ENCODE measurements around the gene KANSL1. TPM values are rescaled to one million over a fixed set of nuclear protein-coding genes. Genes with fewer than 3 reads are reported as not detected.
A peak's percentile ranks its signal among the peaks of the same experiment; 100 is the strongest.

Gene KANSL1
- total and polyA plus RNA-seq, 10 of the 15 experiments (the other 5 are each of a cell fraction or from before 2014, with no cell fraction given) = 4.7 to 60.6 (median 28.0) TPM

- RAD21 ChIA-PET (ENCODE audit: unreplicated experiment) = interaction anchor here (0.7 to 2.9 kb wide), 8 partner anchors 9 to 112 kb away, joined by 3 to 13 read pairs (median 5); no protein-coding TSS in a partner anchor
- DNase-seq (ENCODE audit: low read depth, low spot score) = no peak
- Histone ChIP-seq H2AFZ (ENCODE audit: control insufficient read depth, low read depth, low read length) (no peak overlapping the region), H3K27me3 (replicated peaks in 1 of 2; ENCODE audit: control insufficient read depth in 2 of 2, insufficient read depth in 2 of 2, low read length in 1 of 2) (no peaks in the 10 kb centered on the region), H4K20me1 (ENCODE audit: control insufficient read depth, insufficient read depth) (no peaks in the 10 kb centered on the region), H3K9me3 (replicated peaks; ENCODE audit: control insufficient read depth, insufficient read depth, low read length) (no peaks in the 10 kb centered on the region), H3K4me3 (no peak overlapping the region), H3K9ac (ENCODE audit: control insufficient read depth, insufficient read depth, low read length) (no peak overlapping the region), H3K4me2 (ENCODE audit: control insufficient read depth, insufficient read depth) (peak overlapping the region; percentile 36), H3K79me2 (ENCODE audit: control insufficient read depth, insufficient read depth, low read length) (peaks cover 90% of the 10 kb centered on the region), H3K27ac (ENCODE audit: control insufficient read depth, insufficient read depth) (peak overlapping the region; percentile 62; the same call in 1 of the 2 replicates), H3K4me1 (ENCODE audit: control insufficient read depth, insufficient read depth, low read length) (peaks cover 19% of the 10 kb centered on the region; the same call in 1 of the 2 replicates), H3K36me3 (ENCODE audit: control insufficient read depth in 2 of 2, insufficient read depth in 2 of 2, low read length in 1 of 2) (no peaks in the 10 kb centered on the region; a peak in 2 of 4 replicates)
- 94% methylated on average over 2 of the region's 2 CpGs for WGBS (ENCODE audit: insufficient coverage, insufficient replicate concordance, low lambda C conversion rate, missing lambda C conversion rate)
- intact Hi-C loops (cut with micrococcal nuclease; ENCODE audit: unreplicated experiment) = loop anchor here (5.0 kb wide), 2 partner anchors 47 to 92 kb away; partner anchors contain the start of gene KANSL1
- no peak for ATAC-seq
- in situ Hi-C loops (cut with MboI) = no loop called here
- BruUV-seq (replicated peaks) = TSS peak; percentile 34
- CTCF ChIA-PET = interaction anchor here (1.0 to 3.6 kb wide), 12 partner anchors 9 to 112 kb away, joined by 3 to 33 read pairs (median 4); partner anchors contain the start of gene KANSL1
- POLR2A ChIA-PET = interaction anchor here (0.6 to 1.4 kb wide), 8 partner anchors 8 to 92 kb away, joined by 3 to 7 read pairs (median 4); partner anchors contain the start of gene KANSL1
- no peak for FAIRE-seq
- SMC1A ChIA-PET (ENCODE audit: uncharacterized antibody, unreplicated experiment) = interaction anchor here (0.7 to 8.6 kb wide), 12 partner anchors 9 to 86 kb away, joined by 3 to 88 read pairs (median 8); no protein-coding TSS in a partner anchor
- TF ChIP-seq, protein P1, sequence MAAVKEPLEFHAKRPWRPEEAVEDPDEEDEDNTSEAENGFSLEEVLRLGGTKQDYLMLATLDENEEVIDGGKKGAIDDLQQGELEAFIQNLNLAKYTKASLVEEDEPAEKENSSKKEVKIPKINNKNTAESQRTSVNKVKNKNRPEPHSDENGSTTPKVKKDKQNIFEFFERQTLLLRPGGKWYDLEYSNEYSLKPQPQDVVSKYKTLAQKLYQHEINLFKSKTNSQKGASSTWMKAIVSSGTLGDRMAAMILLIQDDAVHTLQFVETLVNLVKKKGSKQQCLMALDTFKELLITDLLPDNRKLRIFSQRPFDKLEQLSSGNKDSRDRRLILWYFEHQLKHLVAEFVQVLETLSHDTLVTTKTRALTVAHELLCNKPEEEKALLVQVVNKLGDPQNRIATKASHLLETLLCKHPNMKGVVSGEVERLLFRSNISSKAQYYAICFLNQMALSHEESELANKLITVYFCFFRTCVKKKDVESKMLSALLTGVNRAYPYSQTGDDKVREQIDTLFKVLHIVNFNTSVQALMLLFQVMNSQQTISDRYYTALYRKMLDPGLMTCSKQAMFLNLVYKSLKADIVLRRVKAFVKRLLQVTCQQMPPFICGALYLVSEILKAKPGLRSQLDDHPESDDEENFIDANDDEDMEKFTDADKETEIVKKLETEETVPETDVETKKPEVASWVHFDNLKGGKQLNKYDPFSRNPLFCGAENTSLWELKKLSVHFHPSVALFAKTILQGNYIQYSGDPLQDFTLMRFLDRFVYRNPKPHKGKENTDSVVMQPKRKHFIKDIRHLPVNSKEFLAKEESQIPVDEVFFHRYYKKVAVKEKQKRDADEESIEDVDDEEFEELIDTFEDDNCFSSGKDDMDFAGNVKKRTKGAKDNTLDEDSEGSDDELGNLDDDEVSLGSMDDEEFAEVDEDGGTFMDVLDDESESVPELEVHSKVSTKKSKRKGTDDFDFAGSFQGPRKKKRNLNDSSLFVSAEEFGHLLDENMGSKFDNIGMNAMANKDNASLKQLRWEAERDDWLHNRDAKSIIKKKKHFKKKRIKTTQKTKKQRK (IDR thresholded peaks at IDR 0.05; ENCODE audit: low read depth, low read length) = no peak
- TF ChIP-seq ZNF217 (IDR thresholded peaks at IDR 0.05) (no peak), POU2F2 (IDR thresholded peaks at IDR 0.05; ENCODE audit: borderline replicate concordance, low read depth, low read length) (no peak), GATAD2B (conservative IDR thresholded peaks at IDR 0.05; ENCODE audit: low read depth) (no peak), JUNB (IDR thresholded peaks at IDR 0.05) (no peak), ZNF274 (IDR thresholded peaks at IDR 0.05; ENCODE audit: insufficient read depth, insufficient read length) (no peak), TCF3 (IDR thresholded peaks at IDR 0.05; ENCODE audit: borderline replicate concordance, insufficient read depth, low read depth, low read length) (no peak)
- TF ChIP-seq, protein P2, sequence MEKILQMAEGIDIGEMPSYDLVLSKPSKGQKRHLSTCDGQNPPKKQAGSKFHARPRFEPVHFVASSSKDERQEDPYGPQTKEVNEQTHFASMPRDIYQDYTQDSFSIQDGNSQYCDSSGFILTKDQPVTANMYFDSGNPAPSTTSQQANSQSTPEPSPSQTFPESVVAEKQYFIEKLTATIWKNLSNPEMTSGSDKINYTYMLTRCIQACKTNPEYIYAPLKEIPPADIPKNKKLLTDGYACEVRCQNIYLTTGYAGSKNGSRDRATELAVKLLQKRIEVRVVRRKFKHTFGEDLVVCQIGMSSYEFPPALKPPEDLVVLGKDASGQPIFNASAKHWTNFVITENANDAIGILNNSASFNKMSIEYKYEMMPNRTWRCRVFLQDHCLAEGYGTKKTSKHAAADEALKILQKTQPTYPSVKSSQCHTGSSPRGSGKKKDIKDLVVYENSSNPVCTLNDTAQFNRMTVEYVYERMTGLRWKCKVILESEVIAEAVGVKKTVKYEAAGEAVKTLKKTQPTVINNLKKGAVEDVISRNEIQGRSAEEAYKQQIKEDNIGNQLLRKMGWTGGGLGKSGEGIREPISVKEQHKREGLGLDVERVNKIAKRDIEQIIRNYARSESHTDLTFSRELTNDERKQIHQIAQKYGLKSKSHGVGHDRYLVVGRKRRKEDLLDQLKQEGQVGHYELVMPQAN (conservative IDR thresholded peaks at IDR 0.05) = no peak
- TF ChIP-seq, protein P3, sequence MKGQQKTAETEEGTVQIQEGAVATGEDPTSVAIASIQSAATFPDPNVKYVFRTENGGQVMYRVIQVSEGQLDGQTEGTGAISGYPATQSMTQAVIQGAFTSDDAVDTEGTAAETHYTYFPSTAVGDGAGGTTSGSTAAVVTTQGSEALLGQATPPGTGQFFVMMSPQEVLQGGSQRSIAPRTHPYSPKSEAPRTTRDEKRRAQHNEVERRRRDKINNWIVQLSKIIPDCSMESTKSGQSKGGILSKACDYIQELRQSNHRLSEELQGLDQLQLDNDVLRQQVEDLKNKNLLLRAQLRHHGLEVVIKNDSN (IDR thresholded peaks at IDR 0.05; ENCODE audit: borderline replicate concordance, extremely low read length, insufficient read depth, low read depth, low read length) = no peak
- TF ChIP-seq, protein P4, sequence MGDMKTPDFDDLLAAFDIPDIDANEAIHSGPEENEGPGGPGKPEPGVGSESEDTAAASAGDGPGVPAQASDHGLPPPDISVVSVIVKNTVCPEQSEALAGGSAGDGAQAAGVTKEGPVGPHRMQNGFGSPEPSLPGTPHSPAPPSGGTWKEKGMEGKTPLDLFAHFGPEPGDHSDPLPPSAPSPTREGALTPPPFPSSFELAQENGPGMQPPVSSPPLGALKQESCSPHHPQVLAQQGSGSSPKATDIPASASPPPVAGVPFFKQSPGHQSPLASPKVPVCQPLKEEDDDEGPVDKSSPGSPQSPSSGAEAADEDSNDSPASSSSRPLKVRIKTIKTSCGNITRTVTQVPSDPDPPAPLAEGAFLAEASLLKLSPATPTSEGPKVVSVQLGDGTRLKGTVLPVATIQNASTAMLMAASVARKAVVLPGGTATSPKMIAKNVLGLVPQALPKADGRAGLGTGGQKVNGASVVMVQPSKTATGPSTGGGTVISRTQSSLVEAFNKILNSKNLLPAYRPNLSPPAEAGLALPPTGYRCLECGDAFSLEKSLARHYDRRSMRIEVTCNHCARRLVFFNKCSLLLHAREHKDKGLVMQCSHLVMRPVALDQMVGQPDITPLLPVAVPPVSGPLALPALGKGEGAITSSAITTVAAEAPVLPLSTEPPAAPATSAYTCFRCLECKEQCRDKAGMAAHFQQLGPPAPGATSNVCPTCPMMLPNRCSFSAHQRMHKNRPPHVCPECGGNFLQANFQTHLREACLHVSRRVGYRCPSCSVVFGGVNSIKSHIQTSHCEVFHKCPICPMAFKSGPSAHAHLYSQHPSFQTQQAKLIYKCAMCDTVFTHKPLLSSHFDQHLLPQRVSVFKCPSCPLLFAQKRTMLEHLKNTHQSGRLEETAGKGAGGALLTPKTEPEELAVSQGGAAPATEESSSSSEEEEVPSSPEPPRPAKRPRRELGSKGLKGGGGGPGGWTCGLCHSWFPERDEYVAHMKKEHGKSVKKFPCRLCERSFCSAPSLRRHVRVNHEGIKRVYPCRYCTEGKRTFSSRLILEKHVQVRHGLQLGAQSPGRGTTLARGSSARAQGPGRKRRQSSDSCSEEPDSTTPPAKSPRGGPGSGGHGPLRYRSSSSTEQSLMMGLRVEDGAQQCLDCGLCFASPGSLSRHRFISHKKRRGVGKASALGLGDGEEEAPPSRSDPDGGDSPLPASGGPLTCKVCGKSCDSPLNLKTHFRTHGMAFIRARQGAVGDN (IDR thresholded peaks at IDR 0.05) = no peak
Observed at GRCh38 chr17:46100590-46100989, 92.6 kb downstream of the KANSL1 start.
